Uterus (tissue), 2 donors: ENCODE data around the gene CRYGB.

Experiments
- POLR2A ChIP-seq, 2 donors: fragments of 450-650 bp; IDR thresholded peaks; one replicate each; pipeline ENCODE4 v1.6.1; 2016; ENCODE audit warnings: antibody characterized with exemption in 2 of 2, mild to moderate bottlenecking in 1 of 2, moderate library complexity in 1 of 2
- TF ChIP-seq, protein P1 (sequence below), 4 experiments: fragments of 200-600 bp in 2 of 4; fragments of 450-650 bp in 2 of 4; sonication (generic) in 2 of 4; IDR thresholded peaks; one replicate each; pipeline ENCODE4 v1.5.1; 2016 to 2019; ENCODE audit warnings: antibody characterized with exemption in 4 of 4, mild to moderate bottlenecking in 2 of 4, moderate library complexity in 1 of 4

DNA sequence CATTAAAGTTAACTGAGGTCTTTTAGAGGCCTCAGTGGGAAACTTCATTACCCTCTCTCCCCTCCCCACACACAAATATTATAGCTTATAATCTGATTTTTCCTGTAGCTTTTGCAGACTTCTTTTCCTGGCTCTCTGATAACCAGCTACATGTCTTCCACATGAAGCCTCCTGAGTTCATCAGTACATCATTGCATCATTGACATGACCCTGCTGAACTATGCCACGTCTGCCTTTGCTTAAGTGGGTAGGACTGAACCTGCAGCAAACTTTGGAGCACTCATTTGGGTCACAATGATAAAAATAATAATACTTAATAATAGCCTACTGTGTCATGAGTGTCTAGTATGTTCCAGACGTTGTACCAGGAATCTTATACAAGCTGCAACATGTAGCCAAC, 10.5 kb upstream of the CRYGB start:
- TF ChIP-seq, protein P1, sequence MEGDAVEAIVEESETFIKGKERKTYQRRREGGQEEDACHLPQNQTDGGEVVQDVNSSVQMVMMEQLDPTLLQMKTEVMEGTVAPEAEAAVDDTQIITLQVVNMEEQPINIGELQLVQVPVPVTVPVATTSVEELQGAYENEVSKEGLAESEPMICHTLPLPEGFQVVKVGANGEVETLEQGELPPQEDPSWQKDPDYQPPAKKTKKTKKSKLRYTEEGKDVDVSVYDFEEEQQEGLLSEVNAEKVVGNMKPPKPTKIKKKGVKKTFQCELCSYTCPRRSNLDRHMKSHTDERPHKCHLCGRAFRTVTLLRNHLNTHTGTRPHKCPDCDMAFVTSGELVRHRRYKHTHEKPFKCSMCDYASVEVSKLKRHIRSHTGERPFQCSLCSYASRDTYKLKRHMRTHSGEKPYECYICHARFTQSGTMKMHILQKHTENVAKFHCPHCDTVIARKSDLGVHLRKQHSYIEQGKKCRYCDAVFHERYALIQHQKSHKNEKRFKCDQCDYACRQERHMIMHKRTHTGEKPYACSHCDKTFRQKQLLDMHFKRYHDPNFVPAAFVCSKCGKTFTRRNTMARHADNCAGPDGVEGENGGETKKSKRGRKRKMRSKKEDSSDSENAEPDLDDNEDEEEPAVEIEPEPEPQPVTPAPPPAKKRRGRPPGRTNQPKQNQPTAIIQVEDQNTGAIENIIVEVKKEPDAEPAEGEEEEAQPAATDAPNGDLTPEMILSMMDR (IDR thresholded peaks at IDR 0.05): no peak
- TF ChIP-seq POLR2A (IDR thresholded peaks at IDR 0.05): no peak
